GM18868 (cell line): ENCODE data around the gene MDFI.

ENCODE experiments used
- ATAC-seq: cut with Tn5 transposase; IDR thresholded peaks from one replicate; pipeline ENCODE4 v1.9.1; 2021; ENCODE audit warnings: mild to moderate bottlenecking, moderate library complexity; ENCODE audit not compliant: unreplicated experiment

The MDFI gene

GRCh38 chr6:41630946-41631345 lies 7.3 kb upstream of the MDFI start:
- no peak for ATAC-seq

DNA sequence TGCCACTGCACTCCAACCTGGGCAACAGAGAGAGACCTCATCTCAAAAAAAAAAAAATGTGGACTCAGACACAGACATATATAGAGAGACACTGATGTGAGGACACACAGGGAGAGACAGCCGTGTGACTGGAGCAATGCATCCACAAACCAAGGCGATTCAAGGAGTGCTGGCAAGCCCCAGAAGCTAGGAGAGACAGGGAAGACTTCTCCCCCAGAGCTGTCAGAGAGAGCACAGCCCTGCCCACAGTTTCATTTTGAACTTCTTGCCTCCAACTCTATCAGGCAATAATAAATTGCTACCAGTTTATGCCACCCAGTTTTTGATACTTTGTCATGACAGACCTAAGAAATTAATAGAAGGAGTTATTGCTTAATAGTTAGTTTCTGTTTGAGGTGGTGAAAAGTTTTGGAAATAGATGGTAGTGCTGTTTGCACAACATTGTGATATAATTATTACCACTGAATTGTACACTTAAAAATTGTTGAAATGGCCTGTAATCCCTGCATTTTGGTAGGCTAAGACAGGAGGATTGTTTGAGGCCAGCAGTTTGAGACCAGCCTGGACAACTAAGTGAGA lies 5.1 kb upstream of the MDFI start:
- no peak for ATAC-seq

DNA sequence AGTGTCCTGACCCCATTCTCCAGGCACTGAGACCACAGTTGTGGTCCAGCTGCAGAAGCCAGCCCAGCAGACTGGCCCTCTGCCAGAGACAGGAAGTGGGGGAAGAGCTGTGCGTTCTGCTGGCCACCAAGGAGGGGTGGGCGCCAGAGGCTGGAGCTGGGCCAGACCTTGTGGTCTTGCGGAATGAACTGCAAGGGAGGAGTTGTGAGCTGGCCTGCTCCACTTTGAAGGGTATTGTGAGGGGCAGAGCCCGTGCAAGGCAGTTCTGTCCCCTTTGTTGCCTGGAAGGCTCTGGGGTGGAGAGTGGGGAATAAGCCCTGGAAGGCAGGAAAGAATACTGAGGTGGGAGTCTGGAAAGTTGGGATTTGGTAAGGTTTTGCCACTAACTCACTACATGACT lies 3.6 kb upstream of the MDFI start:
- ATAC-seq = no peak

GRCh38 chr6:41635365-41635764 lies 2.9 kb upstream of the MDFI start:
- ATAC-seq = no peak

DNA sequence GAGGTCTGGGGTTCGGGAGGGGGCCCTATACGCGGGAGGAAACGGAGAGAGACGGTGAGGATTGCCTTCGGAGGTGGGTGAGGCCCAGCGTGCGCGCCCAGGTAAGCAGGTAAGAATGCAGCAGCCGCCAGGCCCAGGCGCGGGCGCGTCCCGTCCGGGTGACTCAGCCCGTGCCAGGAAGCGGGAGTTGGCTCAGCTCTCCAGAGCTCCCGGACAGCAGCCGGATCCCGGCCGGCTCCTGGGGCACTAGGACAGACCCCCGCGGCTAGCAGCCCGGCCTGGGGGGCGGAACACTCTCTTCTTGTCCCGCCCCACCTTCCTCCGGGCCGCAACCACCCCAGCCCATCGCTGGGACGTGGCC lies 1.5 kb upstream of the MDFI start:
- ATAC-seq = no peak

DNA sequence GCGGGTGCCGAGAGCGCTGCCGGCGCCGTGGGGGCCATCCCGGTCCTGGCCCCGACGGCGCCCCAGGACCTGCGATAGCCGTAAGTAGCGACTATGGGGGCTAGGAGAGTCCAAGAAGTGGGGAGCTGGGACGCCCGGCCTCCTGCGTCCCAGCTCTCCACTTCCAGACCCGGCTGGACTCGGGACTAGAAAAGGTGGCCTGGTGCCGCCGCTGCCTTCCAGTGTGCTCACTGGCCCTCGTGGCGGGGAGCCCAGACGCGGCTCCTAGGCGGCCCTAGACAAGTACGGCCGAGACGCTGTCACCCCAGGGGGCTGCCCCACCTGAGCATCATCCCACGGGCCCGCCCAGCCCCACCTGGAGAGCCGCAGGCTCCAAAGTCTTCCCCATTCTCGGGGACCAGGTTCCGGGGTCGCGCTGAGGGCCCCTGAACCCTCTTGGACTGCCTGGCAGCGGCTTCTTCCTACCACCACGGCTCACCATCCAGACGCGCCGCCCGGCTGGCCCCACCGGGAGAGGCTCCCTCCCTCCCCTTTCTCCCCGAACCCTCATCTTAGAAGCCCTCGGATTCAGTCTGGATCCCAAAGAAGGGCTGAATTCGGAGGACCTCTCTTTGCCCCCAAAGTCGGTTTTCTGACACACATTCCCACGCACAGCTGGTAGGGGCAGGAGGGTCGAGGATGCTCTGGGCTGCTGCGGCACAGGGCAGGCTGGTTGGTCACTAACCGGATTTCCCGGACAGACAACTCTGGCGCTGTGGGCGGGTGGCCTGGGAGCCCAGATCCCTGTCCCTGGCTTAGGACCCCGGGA lies 870 bp upstream of the MDFI start:
- no peak for ATAC-seq

DNA sequence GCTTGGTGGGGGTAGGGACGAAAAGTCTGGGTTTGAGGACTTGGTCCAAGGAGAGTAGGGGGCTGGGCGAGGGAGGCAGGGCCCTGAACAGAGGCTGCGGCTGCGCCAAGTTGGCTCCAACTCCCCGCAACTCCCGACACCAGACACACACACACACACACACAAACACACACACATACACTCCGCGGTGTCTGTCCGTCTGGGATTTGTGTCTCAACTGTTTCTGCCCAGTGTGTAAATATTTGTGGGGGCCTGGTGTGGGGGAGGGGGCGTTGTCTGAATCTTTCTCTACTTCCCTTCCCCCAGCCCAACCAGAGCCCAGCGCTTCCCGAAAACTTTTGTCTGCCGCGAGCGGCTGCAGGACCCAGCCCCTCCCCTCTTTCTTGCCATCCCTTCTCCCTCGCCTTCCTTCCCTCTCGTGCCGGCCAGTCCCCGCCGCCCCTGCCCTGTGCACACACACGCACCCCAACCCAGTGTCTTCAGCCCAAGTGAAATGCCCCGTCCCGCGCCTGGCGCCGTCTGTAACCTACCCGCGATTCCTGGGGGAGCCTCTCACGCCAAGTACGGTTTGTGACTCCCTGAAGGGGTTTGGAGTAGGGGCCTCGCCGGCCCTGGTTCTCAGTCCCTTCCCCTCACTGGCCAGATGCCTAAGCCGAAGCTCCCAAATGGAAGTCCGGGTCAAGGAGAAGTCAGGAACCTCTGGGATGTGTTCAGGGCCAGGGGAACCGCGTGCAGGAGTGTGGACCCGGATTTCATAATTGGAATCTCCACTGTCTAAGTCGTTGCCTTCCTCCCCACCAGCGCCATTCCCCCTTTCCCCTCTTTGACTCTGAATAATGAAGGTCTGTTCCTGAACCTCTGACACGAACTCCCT lies 904 bp downstream of the MDFI start:
- no peak for ATAC-seq

DNA sequence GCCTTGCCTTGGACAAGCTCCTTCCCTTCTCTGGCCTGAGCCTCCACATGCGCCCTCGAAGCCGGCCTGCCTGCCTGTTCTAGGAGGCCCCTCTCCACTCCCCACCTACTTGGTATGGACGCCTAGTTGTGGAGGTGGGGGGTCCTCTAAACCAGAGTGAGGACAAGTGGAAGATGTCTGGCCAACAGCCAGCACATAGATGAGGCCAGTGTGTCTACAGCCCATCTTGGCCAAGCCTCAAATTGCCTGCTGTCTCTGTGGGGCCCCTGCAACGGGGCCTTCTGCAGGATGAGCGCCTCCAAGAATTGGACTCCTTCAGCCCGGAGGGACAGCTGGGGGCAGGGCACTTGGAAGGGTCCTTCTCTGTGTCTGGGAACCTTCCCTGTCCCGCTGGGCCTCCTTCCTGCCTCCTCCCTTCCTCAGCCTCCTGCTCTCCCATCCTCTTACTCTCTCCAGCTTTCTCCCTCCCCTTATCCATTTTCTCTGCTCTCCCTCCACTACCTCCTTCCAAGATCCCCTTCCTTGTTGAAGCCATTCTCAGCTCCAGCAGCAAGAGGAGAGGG lies 1.6 kb downstream of the MDFI start:
- ATAC-seq = no peak

DNA sequence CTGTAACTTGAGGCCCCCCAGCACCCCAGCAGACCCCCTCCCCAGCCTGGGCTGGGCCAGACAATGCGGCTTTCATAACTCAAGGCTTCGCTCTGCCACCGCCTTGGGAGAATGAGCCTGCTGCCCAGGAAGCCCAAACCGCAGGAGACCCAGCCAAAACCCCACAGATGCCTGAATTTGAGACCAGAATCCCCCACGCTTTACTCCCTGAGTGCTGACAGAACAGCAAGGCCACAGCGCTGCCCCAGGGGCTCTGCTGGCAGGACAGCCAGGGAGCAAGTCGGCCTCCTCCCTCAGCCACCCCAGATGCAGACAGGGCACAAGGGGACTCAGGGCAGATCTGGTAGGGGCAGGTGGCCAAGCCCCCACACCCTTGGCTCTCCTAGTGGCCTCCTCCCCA lies 2.2 kb downstream of the MDFI start:
- ATAC-seq = no peak

- no peak for ATAC-seq
Observed at GRCh38 chr6:41641352-41641925, 3.2 kb downstream of the MDFI start.

- no peak for ATAC-seq
Observed at GRCh38 chr6:41642090-41642959, 4.1 kb downstream of the MDFI start.

DNA sequence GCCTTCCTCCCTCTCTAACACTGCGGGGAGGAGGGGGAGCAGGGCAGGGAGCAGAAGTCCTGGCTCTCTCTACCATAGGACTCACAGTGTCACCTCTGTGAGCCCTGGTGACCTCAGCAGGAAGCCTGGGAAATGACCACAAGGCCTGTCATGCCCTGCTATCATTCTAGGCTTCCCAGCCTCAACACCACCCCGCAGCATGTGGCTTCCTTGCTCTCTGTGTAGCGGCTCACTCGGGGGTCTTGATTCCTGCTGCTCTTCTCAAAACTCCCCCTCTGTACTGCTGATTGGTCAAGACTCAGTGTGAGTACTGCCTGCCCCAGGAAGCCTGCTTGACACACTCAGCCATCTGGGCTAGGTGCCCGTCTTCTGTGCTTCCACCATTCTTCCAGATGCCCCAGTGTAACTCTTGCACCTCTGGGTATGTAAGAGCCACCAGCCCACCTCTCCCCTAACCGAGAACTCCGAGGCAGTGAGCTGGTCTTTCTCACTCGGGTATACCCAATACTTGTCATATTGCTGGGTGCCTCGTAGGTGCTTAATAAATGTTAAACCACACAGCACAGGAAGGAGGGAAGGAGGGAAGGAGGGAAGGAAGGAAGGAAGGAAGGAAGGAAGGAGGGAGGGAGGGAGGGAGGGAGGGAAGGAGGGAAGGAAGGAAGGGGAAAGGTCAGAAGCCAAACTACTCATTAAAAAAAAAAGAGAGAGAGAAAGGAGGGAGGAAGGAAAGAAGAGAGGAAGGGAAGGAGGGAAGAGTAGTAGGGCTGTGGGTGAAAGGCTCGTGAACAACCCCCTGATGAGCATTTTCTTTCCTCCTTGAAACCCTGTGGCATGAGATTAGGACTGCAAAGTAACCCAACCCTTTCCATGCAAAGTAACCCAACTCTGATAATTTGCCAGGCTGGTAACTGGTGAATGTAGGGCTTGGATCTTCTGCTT lies 5.0 kb downstream of the MDFI start:
- ATAC-seq = no peak

DNA sequence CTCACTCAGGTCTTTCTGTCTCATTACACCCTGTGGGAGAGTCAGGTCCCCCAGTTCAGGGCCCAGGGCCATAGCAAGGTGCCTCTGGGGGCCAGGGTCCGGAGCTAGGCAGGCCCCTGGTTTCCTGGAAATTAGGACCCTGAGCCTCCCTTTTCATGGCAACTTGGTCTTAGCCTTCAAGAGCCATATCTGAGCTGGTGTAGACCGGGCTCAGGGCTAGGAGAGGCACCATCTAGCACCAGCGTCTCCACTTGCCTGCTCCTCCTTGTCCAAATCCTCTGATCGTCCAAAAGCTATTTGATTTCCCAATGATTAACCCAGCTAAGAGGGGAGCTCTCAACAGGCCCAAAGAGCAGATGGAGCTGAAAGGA lies 5.6 kb downstream of the MDFI start:
- no peak for ATAC-seq

- ATAC-seq = no peak
Observed at GRCh38 chr6:41644297-41644879, 6.1 kb downstream of the MDFI start.

DNA sequence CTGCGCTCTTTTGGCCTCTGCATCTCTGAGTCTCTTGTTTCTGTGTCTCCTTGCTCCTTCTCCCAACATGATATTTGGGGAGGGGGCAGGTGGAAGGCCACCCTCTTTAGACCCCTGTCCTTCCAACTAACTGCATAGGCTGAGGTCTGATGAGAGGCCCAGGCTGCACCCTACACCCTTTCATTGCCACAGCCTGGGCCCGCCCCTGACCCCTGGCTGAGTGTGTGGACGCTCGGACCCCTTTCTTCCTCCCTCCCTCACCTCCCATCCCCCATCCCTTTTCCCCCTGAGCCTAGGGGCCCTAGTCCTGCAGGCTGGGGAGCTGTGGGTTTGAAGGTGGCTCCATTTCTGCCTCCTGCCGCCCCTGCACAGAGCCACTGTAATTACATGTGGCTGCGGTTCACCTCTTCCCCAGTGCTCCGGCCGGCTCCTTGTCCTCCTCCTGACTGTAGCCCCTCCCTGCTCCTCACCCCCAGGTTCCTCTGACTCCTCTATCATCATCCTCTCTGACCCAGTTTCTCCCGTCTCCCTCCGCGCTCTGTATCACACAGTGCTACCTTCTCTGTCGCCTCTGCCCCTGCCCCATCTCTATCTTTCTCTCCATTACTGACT lies 6.8 kb downstream of the MDFI start:
- no peak for ATAC-seq

DNA sequence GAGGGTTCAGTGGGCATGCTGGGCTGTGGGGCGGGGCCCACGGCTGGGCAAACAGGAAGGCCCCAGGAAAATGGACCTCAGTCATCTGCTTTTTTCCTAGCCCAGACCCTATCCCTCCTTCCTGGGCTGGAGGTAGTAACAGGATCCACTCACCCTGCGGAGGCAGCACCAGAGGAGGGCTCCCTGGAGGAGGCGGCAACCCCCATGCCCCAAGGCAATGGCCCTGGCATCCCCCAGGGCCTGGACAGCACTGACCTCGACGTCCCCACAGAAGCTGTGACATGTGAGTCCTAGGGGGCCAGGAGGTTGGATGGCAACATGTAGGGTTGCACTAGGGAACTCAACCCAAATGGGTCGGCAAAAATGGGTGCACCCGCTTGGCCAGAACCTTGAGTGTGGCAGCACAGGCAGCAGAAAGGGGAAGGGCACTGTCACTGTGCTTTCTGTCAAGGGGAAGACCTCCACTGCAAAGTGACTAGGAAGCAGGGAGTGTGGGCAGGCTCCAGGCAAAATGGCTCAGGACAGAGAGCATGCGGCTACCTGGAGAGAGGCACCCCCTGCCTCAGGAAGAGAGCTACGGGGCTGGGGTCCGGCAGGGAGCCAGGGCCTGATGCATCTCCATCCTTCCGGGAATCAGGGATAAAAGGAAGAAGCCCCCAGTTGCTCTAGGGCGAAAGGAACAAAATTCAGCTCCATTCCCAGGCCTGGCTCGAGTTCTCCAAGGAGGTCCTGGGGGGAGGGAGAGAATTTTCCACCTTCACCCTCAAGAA lies 7.9 kb downstream of the MDFI start:
- ATAC-seq = no peak

DNA sequence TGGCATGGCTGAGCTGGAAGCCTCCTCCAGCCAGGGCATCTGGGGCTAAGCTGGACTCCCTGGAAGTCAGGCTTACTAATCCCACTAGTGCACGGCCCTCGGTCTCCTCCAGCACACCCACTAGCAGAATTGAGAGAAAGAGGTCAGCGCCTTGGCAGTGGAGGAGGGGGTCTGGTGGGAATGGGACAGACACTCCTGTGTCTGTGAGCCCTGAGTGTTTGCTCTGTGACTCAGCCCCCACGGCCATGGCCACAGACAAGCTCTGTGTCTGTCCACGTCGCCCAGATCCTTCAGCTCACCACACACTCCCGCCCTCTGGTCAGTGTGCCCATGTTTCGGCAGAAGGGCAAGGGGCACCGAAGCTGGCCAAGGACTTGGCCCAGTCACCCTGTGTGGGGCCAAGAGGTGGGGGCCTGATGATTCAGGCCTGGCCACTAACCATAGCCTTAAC lies 8.8 kb downstream of the MDFI start:
- no peak for ATAC-seq
